ENCODE results near the gene OSGIN1.

OSGIN1 gene

DNA sequence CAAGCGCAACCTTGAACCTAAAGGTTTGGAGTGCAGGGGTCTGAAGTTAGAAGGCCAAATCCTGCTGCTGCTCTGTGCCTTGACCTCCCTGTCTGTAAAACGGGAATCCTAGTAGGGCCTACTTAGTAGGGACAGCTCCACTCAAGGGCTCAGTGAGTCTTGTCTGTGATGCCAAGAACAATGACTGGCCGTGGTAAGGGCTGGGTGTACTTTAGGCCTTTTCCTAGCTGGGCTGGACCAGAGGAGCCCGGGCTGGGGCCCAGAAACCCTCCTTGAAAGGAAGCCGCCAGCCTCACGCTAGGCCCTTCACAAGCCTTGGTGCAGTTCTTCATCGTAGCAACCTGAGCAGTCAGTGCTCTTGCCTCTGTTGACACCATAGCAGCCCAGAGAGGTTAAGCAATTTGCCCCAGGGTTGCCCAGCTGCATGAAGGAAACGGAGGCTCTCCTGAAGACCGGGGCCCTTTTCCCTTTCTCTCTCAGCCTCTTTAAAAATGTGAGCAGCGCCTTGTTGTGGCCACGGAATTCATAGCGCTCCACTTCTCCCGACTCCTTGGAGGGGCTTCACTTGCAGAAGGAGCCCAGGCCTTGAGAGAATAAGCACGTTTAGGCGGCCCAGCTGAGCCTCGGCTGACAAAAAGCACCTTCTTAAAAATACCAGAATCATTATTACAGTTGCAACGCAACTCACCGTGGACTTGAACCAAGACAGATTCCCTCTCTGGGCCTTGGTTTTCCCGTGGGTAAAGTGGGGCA, 19.4 kb downstream of the OSGIN1 start:
- no peak for DNase-seq (ENCODE audit: low read depth in 2 of 2)

DNA sequence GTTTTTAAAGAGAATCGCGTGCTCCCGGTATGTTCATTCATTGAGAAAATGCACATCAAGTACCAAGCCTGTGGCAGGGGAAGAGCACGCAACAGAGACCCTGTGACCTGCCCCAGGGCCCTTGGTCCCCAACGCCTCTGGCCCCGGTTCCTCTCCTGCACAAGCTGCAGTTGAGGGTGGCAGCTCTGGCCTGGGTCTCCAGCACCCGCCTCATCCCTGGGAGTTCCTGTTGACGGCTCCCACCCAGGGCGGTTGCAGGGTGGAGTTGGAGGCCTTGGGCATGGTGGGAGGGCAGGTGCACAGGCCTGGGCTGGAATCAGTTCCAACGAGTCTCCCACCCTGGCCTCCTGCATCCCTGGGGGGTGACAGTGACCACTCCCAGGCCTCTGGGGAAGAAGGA, 20.0 kb downstream of the OSGIN1 start:
- no peak for DNase-seq (ENCODE audit: low read depth in 2 of 2)

DNA sequence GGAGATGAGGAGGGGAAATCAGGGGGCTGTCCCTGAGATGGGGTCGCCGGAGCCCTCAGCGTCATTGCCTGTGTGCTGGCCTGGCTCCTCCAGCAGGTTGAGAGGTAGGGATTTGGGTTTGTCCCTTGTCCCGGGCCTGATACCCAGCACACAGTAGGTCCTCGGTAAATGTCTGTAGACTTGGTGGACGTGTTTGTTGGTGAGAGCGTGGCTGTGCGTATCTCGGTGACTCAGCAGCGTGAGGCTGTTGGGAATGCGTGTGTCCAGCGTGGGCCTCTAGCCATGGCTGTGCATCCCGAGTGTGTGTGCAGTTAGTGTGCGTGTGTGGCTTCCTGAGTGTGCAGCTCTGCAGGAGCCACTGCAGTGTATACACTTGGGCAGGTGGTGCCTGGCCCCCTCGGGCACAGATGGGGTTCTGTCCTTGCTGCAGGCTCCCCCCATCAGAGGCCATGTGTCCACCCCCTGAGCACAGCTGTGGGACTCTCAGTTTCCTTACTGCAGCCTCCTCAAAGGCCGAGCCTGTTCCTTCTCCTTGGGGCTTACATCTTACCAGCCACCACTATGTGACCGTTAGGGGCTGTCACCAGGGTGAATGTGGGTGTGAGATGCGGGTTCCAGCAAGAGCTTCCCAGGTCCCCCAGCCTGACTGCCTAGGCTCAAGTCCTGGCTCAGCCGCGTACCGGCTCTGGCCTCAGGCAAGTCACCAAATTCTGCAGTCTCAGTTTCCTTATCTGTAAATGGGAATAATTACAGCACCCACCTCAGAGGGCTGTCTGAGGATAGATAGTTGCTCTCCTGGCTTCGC, 20.7 kb downstream of the OSGIN1 start:
- no peak for DNase-seq (ENCODE audit: low read depth in 2 of 2)

DNA sequence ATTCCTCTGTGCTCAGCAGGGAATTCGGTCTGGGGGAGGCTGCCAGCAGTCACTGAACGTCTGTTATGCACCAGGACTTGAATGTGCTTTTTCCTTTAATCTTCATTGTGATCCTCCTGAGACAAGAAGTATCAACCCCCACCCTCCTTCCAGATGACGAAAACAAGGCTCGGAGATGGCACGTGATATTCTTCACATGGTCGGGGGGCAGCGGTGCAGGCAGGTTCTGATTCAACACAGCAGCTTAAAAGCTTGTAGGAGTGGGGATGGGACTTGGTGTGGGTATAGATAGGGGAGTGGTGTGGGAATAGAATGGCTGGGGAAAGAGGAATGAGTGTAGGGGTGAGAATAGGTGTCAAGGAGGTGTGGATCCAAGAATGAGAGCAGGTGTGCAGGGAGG, 21.4 kb downstream of the OSGIN1 start:
- DNase-seq (ENCODE audit: low read depth in 2 of 2) = no peak

DNA sequence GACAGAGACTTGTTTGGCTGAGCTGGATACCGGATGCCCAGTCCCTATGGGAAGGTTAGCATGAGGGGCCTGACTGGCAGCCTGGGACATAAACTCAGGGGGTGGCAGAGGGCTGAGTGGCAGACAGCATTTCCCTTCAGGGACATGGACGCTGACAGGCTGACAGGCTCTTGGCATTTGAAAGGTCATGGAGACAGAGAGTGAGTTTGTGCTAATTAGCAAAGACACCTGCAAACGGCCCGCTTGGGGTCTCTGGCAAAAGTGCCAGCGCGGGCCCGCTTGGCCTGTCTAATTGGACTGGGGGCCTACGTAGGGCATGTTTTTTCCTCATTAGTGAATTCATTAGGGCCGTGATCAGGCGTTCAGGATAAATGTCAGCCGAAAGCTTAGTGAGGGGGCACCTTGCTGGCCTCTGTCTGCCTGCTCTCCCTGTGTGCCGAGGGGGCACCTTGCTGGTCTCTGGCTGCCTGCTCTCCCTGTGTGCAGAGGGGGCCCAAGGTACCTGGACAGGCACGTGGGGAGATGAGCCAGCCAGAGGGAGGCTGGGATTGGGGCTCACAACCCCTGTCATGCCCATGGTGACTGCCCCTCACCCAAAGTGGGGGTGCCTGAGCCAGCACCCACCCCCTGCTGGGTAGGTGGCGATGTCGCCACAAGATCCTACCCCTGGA, 22.7 kb downstream of the OSGIN1 start:
- no peak for DNase-seq (ENCODE audit: low read depth in 2 of 2)

DNA sequence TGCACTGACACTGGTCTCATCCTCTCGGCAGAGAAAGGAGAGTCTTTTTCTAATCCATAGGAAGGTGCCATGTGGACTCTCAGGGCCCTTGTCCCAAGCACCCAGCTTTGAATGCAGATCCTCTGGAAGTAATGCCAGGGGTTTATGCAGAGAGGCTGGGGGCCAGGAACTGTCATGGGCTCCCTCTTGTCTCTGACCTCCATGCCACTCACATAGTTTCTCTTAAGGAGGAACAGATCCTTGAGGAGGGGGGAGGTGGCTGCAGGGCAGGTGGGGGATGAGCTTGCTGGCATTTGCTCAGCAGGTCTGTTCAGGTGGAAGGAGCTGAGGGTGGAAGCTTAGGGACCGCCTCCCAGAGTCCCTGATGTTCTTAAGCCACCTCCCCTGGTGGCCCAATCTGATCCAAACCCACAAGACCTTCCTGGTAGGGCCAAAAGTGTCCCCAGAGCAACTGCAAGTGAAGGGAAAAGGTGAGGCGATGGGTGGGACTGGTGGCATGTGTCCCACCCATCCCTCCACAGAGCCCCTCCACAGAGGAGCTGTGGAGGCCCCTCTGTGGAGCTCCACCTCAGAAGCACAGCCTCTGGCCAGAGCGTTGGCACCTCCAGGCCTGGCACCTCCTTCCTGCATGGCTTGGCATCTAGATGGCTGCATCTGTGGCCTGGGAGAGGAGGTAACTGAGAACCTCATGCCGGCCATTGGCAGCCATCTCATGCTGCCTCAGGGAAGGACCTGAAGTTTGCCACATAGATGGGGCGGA, 24.2 kb downstream of the OSGIN1 start:
- no peak for DNase-seq (ENCODE audit: low read depth in 2 of 2)

DNA sequence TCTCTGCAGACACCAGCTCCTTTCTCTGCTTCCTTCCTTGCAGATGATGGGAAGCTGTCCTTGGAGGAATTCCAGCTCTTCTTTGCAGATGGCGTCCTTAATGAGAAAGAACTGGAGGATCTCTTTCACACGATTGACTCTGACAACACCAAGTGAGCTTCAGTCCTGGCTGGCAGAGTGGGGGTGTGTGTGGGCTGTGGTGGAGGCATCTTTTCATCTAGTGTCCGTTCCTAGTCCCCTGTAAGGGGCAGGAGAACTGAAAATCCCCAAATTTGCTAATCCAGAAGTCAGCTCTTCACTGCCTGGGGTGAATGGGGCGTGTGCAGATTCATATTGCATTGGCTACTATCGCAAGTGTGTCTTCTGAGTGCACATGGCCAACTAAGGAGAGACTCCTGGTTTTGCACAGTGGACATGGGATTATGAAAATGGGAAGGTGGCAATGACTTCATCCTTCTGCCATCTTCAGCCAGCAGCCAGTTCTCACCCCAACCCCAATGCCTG, 25.4 kb downstream of the OSGIN1 start:
- no peak for DNase-seq (ENCODE audit: low read depth in 2 of 2)

DNA sequence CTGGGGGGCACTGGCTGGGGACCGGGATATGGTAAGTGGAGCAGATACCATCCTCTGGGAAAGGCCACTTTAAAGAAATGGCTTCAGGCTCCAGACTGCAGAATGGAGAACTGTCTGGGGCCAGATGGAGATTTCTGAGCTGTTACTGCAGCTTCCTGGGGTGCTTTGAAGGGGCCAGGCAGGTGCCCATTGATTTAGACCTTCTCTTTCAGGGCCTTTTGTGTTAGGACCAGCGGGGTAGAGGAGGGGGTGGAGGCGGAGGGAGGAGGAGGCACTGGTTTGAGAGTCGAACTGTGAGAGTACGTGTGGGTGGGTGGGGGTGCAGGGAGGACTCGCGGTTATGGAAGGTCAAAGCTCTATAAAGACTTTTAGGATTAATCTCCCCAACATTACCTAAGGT, 26.4 kb downstream of the OSGIN1 start:
- DNase-seq (ENCODE audit: low read depth in 2 of 2) = no peak

DNA sequence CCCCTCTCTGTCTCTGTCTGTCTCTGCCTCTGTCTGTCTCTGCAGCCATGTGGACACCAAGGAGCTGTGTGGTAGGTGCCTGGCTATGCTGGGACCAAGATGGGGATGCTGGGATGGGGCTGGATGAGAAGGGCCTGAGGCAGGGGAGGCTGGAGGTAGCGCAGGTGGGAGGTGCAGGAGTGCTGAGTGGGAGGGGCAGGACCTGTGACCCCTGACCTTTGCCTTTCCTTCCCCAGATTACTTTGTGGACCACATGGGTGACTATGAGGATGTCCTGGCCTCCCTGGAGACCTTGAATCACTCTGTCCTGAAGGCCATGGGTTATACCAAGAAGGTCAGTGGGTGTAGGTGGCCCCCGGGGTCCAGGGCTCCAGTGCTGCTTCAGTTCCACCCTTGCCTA, 27.8 kb downstream of the OSGIN1 start:
- no peak for DNase-seq (ENCODE audit: low read depth in 2 of 2)

DNA sequence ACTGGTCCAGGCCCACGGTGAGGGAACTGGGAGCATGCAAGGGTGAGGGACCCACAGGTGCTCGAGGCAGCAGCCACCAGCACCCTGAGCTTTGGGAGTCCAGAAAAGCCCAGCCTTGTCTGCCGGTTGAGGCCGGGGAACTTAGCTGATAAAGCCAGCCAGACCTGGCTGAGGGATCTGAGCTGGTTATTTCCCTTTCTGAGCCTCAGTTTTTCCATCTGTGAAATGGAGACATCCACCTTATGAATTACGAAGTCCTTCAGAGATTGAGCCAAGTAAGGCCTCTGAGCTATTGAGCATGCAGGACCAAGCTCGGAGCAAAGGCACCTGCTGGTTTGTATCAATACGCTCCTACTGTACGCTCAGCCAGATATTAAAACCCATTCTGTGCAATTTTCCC, 28.8 kb downstream of the OSGIN1 start:
- no peak for DNase-seq (ENCODE audit: low read depth in 2 of 2)

DNA sequence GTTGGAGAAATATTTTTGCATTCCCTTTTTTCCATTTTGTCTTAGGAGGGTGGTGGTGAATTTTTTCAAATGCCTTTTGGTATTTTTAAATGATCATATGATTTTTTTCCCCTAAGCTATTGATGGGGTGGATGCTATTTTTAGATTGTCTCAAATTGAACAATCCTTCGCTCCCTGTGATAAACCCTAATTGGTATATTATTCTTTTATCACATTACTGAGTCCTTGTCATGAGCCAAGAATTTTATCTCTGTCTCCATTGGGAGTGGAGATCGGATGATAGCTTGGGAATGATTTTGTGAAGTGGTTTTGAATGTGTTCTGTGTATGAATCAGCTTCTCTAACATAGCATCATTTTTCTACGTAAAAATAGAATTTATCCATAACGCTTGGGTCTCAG, 30.5 kb downstream of the OSGIN1 start:
- no peak for DNase-seq (ENCODE audit: low read depth in 2 of 2)

DNA sequence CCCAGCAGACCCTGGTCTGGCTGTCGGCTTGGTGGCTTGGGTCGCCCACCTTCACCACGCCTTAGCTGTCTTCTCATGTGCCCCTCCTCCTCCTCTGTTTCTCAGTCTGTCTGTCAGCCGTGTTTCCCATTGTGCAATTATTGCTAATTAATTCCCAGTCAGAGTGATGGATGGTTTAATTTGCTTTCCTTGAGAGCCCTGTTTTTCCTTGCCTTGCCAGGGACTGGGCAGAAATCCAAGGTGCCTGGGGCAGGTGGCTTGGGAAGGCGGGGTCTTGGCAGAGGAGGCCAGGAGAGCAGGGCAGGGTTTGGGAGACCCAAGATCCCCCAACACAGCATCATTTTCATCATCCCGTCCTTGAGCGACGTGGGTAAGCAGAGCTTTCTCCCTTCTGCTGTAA, 36.3 kb downstream of the OSGIN1 start:
- no peak for DNase-seq (ENCODE audit: low read depth in 2 of 2)

DNA sequence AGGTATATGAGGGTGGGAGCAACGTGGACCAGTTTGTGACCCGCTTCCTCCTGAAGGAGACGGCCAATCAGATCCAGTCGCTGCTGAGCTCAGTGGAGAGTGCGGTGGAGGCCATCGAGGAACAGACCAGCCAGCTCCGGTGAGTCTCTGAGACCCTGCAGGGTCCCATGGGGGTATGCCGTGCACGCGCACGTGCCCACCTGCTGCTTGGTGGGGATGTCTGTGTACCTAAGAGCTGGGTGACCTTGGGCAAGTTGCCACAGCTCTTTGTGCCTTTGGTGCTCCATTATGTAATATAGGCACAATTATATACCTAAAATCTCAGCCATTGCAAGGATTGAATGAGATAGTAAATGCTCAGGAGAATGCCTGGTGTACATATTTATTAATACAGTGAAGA, 37.5 kb downstream of the OSGIN1 start:
- no peak for DNase-seq (ENCODE audit: low read depth in 2 of 2)

DNA sequence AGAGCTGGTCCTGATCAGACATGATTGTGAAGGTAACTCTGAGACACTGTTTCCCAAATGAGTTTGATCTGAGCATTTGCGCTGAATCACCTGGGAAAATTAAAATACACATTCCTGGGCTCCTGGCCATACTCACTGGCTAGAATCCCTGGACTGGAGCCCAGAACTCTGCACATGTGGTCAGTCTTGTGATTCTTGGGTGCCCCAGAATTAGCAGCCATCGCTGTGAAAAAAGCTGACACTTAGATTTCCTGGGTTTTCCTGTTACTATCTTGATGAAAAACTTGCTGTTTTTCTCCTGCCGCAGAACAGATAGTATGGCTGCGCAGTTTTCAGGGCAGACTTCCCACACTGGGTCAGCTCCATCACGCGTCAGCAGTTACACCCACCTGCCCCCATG, 39.6 kb downstream of the OSGIN1 start:
- no peak for DNase-seq (ENCODE audit: low read depth in 2 of 2)

DNA sequence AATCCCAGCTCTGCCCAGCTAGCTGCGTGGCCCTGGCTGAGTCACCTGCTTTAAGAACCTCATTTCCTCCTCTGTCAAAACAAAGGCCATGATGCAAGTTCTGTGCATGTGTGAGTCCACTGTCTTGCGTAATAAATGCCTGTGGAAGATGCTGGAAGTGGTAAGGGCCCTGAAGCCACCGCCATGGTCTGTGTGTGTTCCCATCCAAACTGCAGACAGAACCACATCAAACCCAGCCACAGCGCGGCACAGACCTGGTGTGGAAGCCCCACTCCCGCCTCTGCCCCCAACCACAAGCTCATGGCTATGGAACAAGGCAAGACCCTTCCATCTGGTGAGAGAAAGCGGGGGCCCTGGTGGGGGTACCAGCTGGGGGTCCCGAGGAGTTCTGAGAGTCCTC, 41.0 kb downstream of the OSGIN1 start:
- DNase-seq (ENCODE audit: low read depth in 2 of 2) = no peak

DNA sequence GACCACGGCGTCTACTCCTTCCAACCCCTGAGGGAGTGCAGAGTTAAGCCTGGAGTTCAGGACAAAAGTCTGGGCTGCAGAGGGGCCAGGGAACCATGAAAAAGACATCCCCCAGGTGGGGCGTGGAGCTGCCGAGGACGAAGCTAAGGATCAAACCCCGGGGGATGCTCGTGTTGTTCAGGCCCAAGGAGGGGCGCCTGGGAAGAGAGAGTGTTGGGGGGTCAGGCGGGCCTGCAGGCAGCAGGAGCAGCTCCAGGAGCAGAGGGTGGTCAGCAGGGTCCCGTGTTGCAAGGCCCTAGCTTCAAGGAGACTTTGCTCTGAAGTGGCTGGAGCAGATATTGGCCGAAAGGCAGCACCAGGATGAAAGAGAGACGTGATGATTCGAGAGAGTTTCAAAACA, 41.7 kb downstream of the OSGIN1 start:
- no peak for DNase-seq (ENCODE audit: low read depth in 2 of 2)

DNA sequence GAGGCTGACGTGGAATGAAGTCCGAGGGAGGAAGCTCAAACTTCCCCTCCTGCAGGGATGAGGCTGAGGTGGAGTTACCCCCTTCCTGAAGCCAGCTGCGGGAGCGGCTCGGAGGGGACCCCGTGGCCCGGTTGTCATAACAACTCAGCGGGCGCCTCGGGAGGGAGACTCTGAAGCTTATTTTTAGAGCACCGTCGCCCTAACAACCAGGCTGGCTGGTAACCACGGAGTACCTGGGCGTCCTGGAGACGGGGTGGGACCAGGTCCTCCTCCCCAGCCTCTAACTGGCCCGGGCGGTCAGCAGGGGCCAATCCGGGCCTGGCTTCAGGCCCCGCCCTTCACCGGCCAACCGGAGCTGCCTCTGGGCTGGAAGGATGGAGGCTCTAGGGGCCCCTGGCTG, 42.7 kb downstream of the OSGIN1 start:
- DNase-seq (ENCODE audit: low read depth in 2 of 2) = no peak

DNA sequence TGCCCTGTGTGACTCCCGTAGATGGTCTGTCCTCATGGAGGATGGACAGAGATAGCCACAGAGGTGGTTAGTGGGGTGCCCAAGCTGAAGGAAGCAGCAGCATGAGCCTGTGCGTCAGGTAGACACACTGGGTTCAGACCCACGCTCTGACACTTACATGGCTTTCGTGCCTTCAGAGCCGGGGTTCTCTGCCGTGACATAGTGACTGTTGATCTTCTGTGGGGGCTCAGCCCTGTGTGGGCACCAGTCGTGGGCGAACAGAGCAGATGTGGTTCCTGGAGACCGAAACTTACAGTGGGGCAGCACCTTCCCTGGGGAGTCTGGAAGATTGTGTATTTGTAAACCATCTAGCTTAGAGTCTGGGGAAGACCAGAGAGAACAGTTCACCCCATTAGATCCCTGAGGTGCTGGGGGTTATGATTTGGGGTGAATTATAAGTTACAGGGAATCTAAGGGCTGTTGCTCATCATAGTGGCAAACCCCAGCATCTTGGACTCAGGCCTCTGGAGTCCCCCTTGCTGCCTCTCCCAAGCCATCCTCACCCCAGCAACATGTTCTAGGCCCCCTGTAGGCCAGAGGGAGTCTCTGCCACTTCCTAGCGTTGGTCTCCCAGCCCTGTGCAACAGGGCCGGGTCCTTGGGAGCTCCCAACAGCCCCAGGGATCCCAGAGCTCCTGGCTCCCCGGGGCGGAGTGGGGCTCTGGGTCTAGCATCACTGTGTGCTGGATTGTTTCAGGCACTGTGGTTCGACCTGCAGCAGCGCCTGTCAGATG, 43.6 kb downstream of the OSGIN1 start:
- DNase-seq (ENCODE audit: low read depth in 2 of 2) = no peak

DNA sequence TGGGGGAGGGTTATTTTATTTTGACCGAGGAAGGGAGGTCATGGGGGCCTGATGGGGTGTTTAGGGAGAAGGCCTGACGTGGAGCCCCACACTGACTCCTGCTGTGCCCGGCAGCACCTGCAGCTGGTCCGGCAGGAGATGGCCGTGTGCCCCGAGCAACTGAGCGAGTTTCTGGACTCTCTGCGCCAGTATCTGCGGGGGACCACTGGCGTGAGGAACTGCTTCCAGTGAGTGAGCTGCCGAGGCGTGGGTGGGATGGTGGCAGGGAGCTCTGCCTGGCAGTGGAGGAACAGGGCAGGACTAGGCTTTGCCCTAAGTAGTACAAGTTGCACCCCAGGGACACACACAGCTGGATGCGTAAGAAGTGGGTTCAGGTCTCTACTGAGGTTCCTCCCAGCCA, 45.1 kb downstream of the OSGIN1 start:
- DNase-seq (ENCODE audit: low read depth in 2 of 2) = no peak

DNA sequence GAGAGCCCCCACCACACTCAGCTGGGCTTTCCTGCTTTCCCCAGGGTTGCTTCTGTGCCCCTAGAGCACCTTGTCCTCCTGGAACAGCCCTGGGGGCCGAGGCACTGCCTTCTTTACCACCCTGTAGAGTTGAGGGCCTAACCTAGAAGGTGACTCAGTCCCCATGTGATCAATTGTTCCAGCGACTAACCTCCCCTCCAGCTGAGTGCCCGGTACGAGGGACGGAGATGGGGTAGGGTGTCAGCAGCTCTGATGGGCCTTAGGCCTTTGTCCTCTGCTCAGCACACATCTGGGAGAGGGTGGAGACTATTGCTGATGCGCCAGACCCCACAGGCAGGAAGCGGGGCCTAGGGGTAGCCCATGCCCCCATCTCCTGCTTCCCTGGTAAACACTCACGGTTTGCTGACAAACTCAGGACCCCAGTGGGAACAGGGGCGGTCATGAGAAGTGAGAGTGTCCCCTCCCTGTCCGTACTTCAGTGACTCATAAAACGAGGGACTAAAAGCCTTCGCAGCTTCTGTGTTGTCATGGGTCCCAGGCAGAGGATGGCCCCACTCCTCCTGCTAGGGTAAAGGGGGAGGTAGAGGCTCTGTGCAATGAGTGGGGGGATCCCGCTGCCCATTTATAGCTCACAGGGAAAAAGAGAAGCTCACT, 48.1 kb downstream of the OSGIN1 start:
- DNase-seq (ENCODE audit: low read depth in 2 of 2) = no peak

DNA sequence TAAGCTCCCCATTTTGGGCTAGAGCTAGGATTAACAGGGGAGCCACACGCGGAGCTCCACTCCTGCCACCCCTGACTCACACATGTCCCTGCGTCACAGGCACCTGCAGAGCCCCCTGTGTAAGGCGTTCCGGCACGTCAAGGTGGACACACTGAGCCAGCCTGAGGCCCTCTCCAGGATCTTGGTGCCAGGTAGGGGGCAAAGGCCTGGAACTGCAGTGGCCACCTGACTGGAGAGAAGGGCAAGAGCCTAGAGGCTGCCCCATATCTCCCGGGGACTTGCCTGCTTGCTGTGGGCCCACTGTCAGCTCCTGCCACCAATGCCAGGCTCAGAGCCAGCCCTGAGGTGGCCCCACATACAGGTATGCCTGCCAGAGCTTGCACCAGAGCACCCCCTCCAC, 48.7 kb downstream of the OSGIN1 start:
- no peak for DNase-seq (ENCODE audit: low read depth in 2 of 2)

Data from stimulated activated CD4-positive, alpha-beta T cell treated with anti-CD3 and anti-CD28 coated beads, Interleukin-15, amount 100 ng/mL, for 48 hours (primary cell).